Sigmoid colon (tissue), 4 donors: ENCODE measurements around the gene ZNF69.
"Not testable (repeated sequence)": the region's sequence is repeated elsewhere in the genome, so short reads cannot be mapped to it uniquely, and the experiment has no call there.

ENCODE experiments used
- EP300 ChIP-seq, 4 donors: sonication (generic); formaldehyde crosslinking; IDR thresholded peaks; one replicate each; pipeline ENCODE4 v1.6.1; 2017; ENCODE audit warnings: antibody characterized with exemption in 4 of 4
- POLR2A ChIP-seq, 2 donors: fragments of 450-650 bp; IDR thresholded peaks; one replicate each; pipeline ENCODE4 v1.6.1; 2016; ENCODE audit warnings: antibody characterized with exemption in 2 of 2, mild to moderate bottlenecking in 2 of 2, moderate library complexity in 2 of 2
- POLR2AphosphoS5 ChIP-seq, 4 donors: sonication (generic); formaldehyde crosslinking; IDR thresholded peaks; one replicate each; pipeline ENCODE4 v1.6.1; 2017; ENCODE audit warnings: antibody characterized with exemption in 4 of 4
- TF ChIP-seq, protein P1 (sequence below), 4 experiments: fragments of 450-650 bp in 3 of 4; fragments of 200-600 bp in 1 of 4; IDR thresholded peaks; one replicate each; pipeline ENCODE4 v1.5.1; 2016 to 2019; ENCODE audit warnings: antibody characterized with exemption in 4 of 4, mild to moderate bottlenecking in 3 of 4, moderate library complexity in 2 of 4

DNA sequence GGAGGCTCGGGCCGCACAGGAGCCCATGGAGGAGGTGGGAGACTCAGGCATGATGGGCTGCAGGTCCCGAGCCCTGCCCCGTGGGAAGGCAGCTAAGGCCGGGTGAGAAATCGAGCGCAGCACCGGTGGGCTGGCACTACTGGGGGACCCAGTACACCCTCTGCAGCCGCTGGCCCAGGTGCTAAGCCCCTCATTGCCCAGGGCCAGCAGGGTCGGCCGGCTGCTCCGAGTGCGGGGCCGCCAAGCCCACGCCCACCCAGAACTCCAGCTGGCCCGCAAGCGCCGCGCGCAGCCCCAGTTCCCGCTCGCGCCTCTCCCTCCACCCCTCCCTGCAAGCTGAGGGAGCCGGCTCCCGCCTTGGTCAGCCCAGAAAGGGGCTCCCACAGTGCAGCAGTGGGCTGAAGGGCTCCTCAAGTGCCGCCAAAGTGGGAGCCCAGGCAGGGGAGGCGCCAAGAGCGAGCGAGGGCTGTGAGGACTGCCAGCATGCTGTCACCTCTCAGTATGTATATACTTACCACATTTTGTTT, 53.8 kb downstream of the ZNF69 start:
- TF ChIP-seq POLR2AphosphoS5, EP300, POLR2A (IDR thresholded peaks at IDR 0.05): not testable (repeated sequence)
- TF ChIP-seq, protein P1, sequence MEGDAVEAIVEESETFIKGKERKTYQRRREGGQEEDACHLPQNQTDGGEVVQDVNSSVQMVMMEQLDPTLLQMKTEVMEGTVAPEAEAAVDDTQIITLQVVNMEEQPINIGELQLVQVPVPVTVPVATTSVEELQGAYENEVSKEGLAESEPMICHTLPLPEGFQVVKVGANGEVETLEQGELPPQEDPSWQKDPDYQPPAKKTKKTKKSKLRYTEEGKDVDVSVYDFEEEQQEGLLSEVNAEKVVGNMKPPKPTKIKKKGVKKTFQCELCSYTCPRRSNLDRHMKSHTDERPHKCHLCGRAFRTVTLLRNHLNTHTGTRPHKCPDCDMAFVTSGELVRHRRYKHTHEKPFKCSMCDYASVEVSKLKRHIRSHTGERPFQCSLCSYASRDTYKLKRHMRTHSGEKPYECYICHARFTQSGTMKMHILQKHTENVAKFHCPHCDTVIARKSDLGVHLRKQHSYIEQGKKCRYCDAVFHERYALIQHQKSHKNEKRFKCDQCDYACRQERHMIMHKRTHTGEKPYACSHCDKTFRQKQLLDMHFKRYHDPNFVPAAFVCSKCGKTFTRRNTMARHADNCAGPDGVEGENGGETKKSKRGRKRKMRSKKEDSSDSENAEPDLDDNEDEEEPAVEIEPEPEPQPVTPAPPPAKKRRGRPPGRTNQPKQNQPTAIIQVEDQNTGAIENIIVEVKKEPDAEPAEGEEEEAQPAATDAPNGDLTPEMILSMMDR (IDR thresholded peaks at IDR 0.05) = not testable (repeated sequence)
